ENCODE results near the gene ALG1L2. TPM values are rescaled to one million over a fixed set of nuclear protein-coding genes. Genes with fewer than 3 reads are reported as not detected.
"Not testable (repeated sequence)": the region's sequence is repeated elsewhere in the genome, so short reads cannot be mapped to it uniquely, and the experiment has no call there.

Gene ALG1L2
- total RNA-seq, 4 donors from 2014 or later, result 4.0 TPM; not detected in 3

GRCh38 chr3:130088061-130088460, 6.4 kb downstream of the ALG1L2 start:
- Histone ChIP-seq H3K27me3 (no peaks in the 10 kb centered on the region), H3K36me3 (no peaks in the 10 kb centered on the region), H3K4me3 (no peak overlapping the region), H3K4me1 (no peaks in the 10 kb centered on the region), H3K27ac (no peak overlapping the region), H3K9me3 (no peaks in the 10 kb centered on the region)
- no peak for TF ChIP-seq POLR2A (IDR thresholded peaks at IDR 0.05)
- no peak for TF ChIP-seq CTCF (IDR thresholded peaks at IDR 0.05)
- DNase-seq, result no peak
- intact Hi-C loops (cut with DNase I; ENCODE audit: low total_unique reads), result no loop called here

- intact Hi-C loops (cut with DNase I; ENCODE audit: low total_unique reads); H3K4me1 ChIP-seq; H3K27me3 ChIP-seq; H3K9me3 ChIP-seq; DNase-seq; H3K4me3 ChIP-seq; H3K27ac ChIP-seq; H3K36me3 ChIP-seq: not testable (repeated sequence)
These were observed 9.1 kb downstream of the ALG1L2 start for GRCh38 chr3:130090681-130091080.

GRCh38 chr3:130091958-130092357, 10.3 kb downstream of the ALG1L2 start:
- H3K4me3 ChIP-seq, result no peak overlapping the region
- intact Hi-C loops (cut with DNase I; ENCODE audit: low total_unique reads), result no loop called here
- H3K36me3 ChIP-seq, result no peaks in the 10 kb centered on the region
- no peak overlapping the region for H3K27ac ChIP-seq
- H3K27me3 ChIP-seq, result no peaks in the 10 kb centered on the region
- no peaks in the 10 kb centered on the region for H3K4me1 ChIP-seq
- no peak for DNase-seq
- no peaks in the 10 kb centered on the region for H3K9me3 ChIP-seq
- TF ChIP-seq CTCF (IDR thresholded peaks at IDR 0.05), result no peak
- no peak for TF ChIP-seq POLR2A (IDR thresholded peaks at IDR 0.05)

- Histone ChIP-seq H3K27me3 (no peaks in the 10 kb centered on the region), H3K4me1 (no peaks in the 10 kb centered on the region), H3K36me3 (no peaks in the 10 kb centered on the region), H3K9me3 (no peaks in the 10 kb centered on the region), H3K27ac (no peak overlapping the region), H3K4me3 (no peak overlapping the region)
- TF ChIP-seq CTCF (IDR thresholded peaks at IDR 0.05), result no peak
- TF ChIP-seq POLR2A (IDR thresholded peaks at IDR 0.05), result no peak
- DNase-seq, result no peak
- intact Hi-C loops (cut with DNase I; ENCODE audit: low total_unique reads), result no loop called here
These were observed 12.2 kb downstream of the ALG1L2 start for GRCh38 chr3:130093741-130094391.

- H3K27me3 ChIP-seq; H3K4me3 ChIP-seq; DNase-seq; intact Hi-C loops (cut with DNase I; ENCODE audit: low total_unique reads); H3K36me3 ChIP-seq; H3K27ac ChIP-seq; H3K9me3 ChIP-seq; H3K4me1 ChIP-seq: not testable (repeated sequence)
These were observed 12.9 kb downstream of the ALG1L2 start for GRCh38 chr3:130094491-130094941.

- H3K27me3 ChIP-seq; H3K27ac ChIP-seq; intact Hi-C loops (cut with DNase I; ENCODE audit: low total_unique reads); H3K36me3 ChIP-seq; DNase-seq; H3K9me3 ChIP-seq; H3K4me1 ChIP-seq; H3K4me3 ChIP-seq: not testable (repeated sequence)
These were observed 14.2 kb downstream of the ALG1L2 start for GRCh38 chr3:130095858-130096257.

- intact Hi-C loops (cut with DNase I; ENCODE audit: low total_unique reads); H3K36me3 ChIP-seq; H3K9me3 ChIP-seq; H3K27ac ChIP-seq; H3K4me3 ChIP-seq; DNase-seq; H3K27me3 ChIP-seq; H3K4me1 ChIP-seq: not testable (repeated sequence)
These were observed 15.5 kb downstream of the ALG1L2 start for GRCh38 chr3:130097096-130097495.
